A549 (cell line): ENCODE results near the gene NRIP3. TPM values are rescaled to one million over a fixed set of nuclear protein-coding genes. Genes with fewer than 3 reads are reported as not detected.

Experiments used
- ATAC-seq, 2 experiments: fragments of 200-7000 bp in 1 of 2; fragments of >200 bp in 1 of 2; cut with Nextera tagmentation in 1 of 2; cut with Tn5 transposase in 1 of 2; 3 replicates each; pipeline versions ENCODE4 v1.8.0 to v1.9.1; 2018 to 2020; ENCODE audit warnings: mild to moderate bottlenecking in 1 of 2, moderate library complexity in 1 of 2
- CTCF ChIA-PET: fragments of 300-600 bp; sonication (Branson Sonifier 250); formaldehyde crosslinking; extraction: SDS; loops from one replicate; lab custom pipeline; 2021; ENCODE audit warnings: antibody characterized with exemption, inconsistent platforms; lab: Yijun Ruan, JAX
- POLR2A ChIA-PET: fragments of 350-600 bp; formaldehyde crosslinking; extraction: SDS; loops from one replicate; lab custom pipeline; 2021; ENCODE audit warnings: antibody characterized with exemption, inconsistent platforms; lab: Yijun Ruan, JAX
- DNase-seq, 2 experiments: peaks; one replicate each; pipeline versions ENCODE4 v3.0.0 to v3.0.0-alpha.2; 2011 to 2016; ENCODE audit warnings: low read depth in 1 of 2, low spot score in 1 of 2
- FAIRE-seq: peaks from 2 replicates; lab custom pipeline; 2011; peaks lifted over from hg19 to GRCh38; lab: Jason Lieb, UNC
- H3K27ac ChIP-seq, 2 experiments: fragments of >200 bp; sonication (Bioruptor Twin); formaldehyde crosslinking; 3 replicates each; pipeline ENCODE4 v1.5.1; 2016 to 2017
- H3K4me1 ChIP-seq: fragments of >200 bp; sonication (Bioruptor Twin); formaldehyde crosslinking; 3 replicates; pipeline ENCODE4 v1.6.1; 2016
- H3K4me2 ChIP-seq: fragments of >200 bp; sonication (Bioruptor Twin); formaldehyde crosslinking; 3 replicates; pipeline ENCODE4 v1.6.1; 2016
- H3K4me3 ChIP-seq: fragments of >200 bp; sonication (Bioruptor Twin); formaldehyde crosslinking; 3 replicates; pipeline ENCODE4 v1.5.1; 2016
- H3K9me3 ChIP-seq: fragments of >200 bp; sonication (Bioruptor Twin); formaldehyde crosslinking; 3 replicates; pipeline ENCODE4 v1.6.1; 2016
- BHLHE40 ChIP-seq: IDR thresholded peaks from 2 replicates; pipeline ENCODE4 v1.6.1; 2012; ENCODE audit warnings: low read depth, low read length, inconsistent platforms
- CBX2 ChIP-seq: fragments of 200-600 bp; sonication (generic); IDR thresholded peaks from 2 replicates; pipeline ENCODE4 v1.6.1; 2016; ENCODE audit warnings: low read depth, mild to moderate bottlenecking, borderline replicate concordance
- CHD2 ChIP-seq: fragments of 150-350 bp; IDR thresholded peaks from 2 replicates; pipeline ENCODE4 v1.6.1; 2014; ENCODE audit warnings: low read length; ENCODE audit not compliant: partially characterized antibody
- EP300 ChIP-seq, 2 experiments: fragments of >200 bp; sonication (Bioruptor Twin); formaldehyde crosslinking; IDR thresholded peaks; 2 replicates in 1 of 2; 3 replicates in 1 of 2; pipeline ENCODE4 v1.6.1; 2016 to 2017
- ESRRA ChIP-seq: fragments of 150-350 bp; IDR thresholded peaks from 2 replicates; pipeline ENCODE4 v1.6.1; 2014; ENCODE audit warnings: mild to moderate bottlenecking, low read length, borderline replicate concordance
- FOSB ChIP-seq: fragments of 250-450 bp; sonication (Bioruptor Pico); IDR thresholded peaks from 2 replicates; pipeline ENCODE4 v1.5.0; 2020; ENCODE audit warnings: mild to moderate bottlenecking, moderate library complexity
- FOSL2 ChIP-seq, 2 experiments: fragments of 450-650 bp in 1 of 2; fragments of >200 bp in 1 of 2; sonication (Bioruptor Twin) in 1 of 2; formaldehyde crosslinking; IDR thresholded peaks; 2 replicates each; pipeline versions ENCODE4 v1.5.0 to v1.6.1; 2016 to 2020; ENCODE audit warnings: mild to moderate bottlenecking in 1 of 2, moderate library complexity in 1 of 2
- FOXS1 ChIP-seq: fragments of 250-450 bp; sonication (Bioruptor Pico); IDR thresholded peaks from 2 replicates; pipeline ENCODE4 v1.5.0; 2020; ENCODE audit warnings: mild to moderate bottlenecking, moderate library complexity
- HDAC2 ChIP-seq: fragments of 200-600 bp; sonication (generic); IDR thresholded peaks from 2 replicates; pipeline ENCODE4 v1.6.1; 2016
- HEYL ChIP-seq: fragments of 250-450 bp; sonication (Bioruptor Pico); IDR thresholded peaks from 2 replicates; pipeline ENCODE4 v1.8.0; 2021; ENCODE audit warnings: mild to moderate bottlenecking, moderate library complexity
- HOXA7 ChIP-seq: fragments of 250-450 bp; sonication (Bioruptor Pico); IDR thresholded peaks from 2 replicates; pipeline ENCODE4 v1.5.0; 2020; ENCODE audit warnings: mild to moderate bottlenecking, moderate library complexity
- HOXB5 ChIP-seq: fragments of 250-450 bp; sonication (Bioruptor Pico); IDR thresholded peaks from 2 replicates; pipeline ENCODE4 v1.5.0; 2020; ENCODE audit warnings: mild to moderate bottlenecking, moderate library complexity
- JUN ChIP-seq, 2 experiments: fragments of >200 bp; sonication (Bioruptor Twin); formaldehyde crosslinking; IDR thresholded peaks; 2 replicates in 1 of 2; 3 replicates in 1 of 2; pipeline ENCODE4 v1.6.1; 2016 to 2017
- JUNB ChIP-seq: fragments of >200 bp; sonication (Bioruptor Twin); formaldehyde crosslinking; IDR thresholded peaks from 2 replicates; pipeline ENCODE4 v1.6.1; 2016
- KDM5A ChIP-seq: fragments of 200-600 bp; sonication (generic); IDR thresholded peaks from 2 replicates; pipeline ENCODE4 v1.6.1; 2016; ENCODE audit warnings: antibody characterized with exemption, mild to moderate bottlenecking
- MAFK ChIP-seq: fragments of 450-650 bp; IDR thresholded peaks from 2 replicates; pipeline ENCODE4 v1.6.1; 2014; ENCODE audit not compliant: partially characterized antibody
- NPAS2 ChIP-seq: fragments of 250-450 bp; sonication (Bioruptor Pico); IDR thresholded peaks from 2 replicates; pipeline ENCODE4 v1.8.0; 2022; ENCODE audit warnings: mild to moderate bottlenecking, moderate library complexity, borderline replicate concordance
- NR3C1 ChIP-seq: fragments of >200 bp; sonication (Bioruptor Twin); formaldehyde crosslinking; IDR thresholded peaks from 3 replicates; pipeline ENCODE4 v1.6.1; 2017
- TP53 ChIP-seq: fragments of 250-450 bp; sonication (Bioruptor Pico); IDR thresholded peaks from 2 replicates; pipeline ENCODE4 v1.5.0; 2021; ENCODE audit warnings: mild to moderate bottlenecking, moderate library complexity
- ZFP36 ChIP-seq: fragments of 450-650 bp; IDR thresholded peaks from 2 replicates; pipeline ENCODE4 v1.6.1; 2014; ENCODE audit warnings: borderline replicate concordance; ENCODE audit not compliant: partially characterized antibody
- ZSCAN20 ChIP-seq: fragments of 250-450 bp; sonication (Bioruptor Pico); IDR thresholded peaks from 2 replicates; pipeline ENCODE4 v1.8.0; 2022; ENCODE audit warnings: mild to moderate bottlenecking, moderate library complexity
- WGBS: methylation state at CpG from one replicate; pipeline ENCODE4 v1.1.6; 2017; ENCODE audit errors: missing lambda C conversion rate; 5-methylcytosine and 5-hydroxymethylcytosine counted together
- polyA plus RNA-seq, 4 experiments: library from polyadenylated mRNA; depleted of rRNA in 3 of 4; stranded (reverse); fragments of >200 nt; fragmentation: RNase III in 1 of 4; extraction: RNeasy Plus Mini Kit Qiagen cat#74134 plus additional on column Dnase treatment in 1 of 4; gene quantifications; 2 replicates in 3 of 4; 3 replicates in 1 of 4; pipeline ENCODE4 v1.2.3, GENCODE V29; 2011 to 2017
- TF ChIP-seq, protein P1 (sequence below): fragments of >200 bp; sonication (Bioruptor Twin); formaldehyde crosslinking; IDR thresholded peaks from 3 replicates; pipeline ENCODE4 v1.6.1; 2016
- TF ChIP-seq, protein P2 (sequence below): fragments of 450-650 bp; IDR thresholded peaks from 2 replicates; pipeline ENCODE4 v1.6.1; 2014; ENCODE audit warnings: antibody characterized with exemption
- TF ChIP-seq, protein P3 (sequence below): IDR thresholded peaks from 2 replicates; pipeline ENCODE4 v1.6.1; 2012

The NRIP3 gene
- polyA plus RNA-seq, 2 of the 4 experiments (the other 2 are of a cell fraction): 0.49 to 1.0 TPM

DNA sequence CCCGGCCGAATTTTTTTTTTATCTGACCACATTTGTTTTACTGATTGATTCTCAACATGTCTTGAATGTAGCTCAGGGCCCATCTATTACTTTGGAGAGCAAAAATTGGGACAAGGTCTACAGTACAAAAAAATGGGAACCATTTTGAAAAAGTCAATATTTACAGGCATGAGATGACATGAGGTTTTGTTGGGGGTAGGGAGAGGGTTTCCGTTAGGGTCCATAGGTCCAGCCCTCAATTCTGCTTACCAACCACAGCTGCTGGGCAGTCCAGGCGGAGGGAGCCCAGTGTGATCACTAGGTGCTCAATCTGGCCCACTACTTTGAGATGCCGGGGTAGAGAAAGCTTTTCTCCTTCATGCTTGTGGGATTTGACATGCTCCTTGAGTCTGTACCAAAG lies 18.3 kb downstream of the NRIP3 start:
- Histone ChIP-seq H3K4me1 (no peaks in the 10 kb centered on the region), H3K4me3 (no peak overlapping the region), H3K4me2 (no peak overlapping the region), H3K27ac (no peak overlapping the region), H3K9me3 (no peaks in the 10 kb centered on the region)
- DNase-seq (no peak), ATAC-seq (no peak), FAIRE-seq (no peak)
- no peak for TF ChIP-seq ZFP36
- TF ChIP-seq HDAC2: no peak
- no peak for TF ChIP-seq NR3C1
- no peak for TF ChIP-seq ESRRA
- TF ChIP-seq CBX2: no peak
- TF ChIP-seq FOSB (CRISPR knock-in tag): no peak
- TF ChIP-seq EP300 (IDR thresholded peaks at IDR 0.05): no peak
- ChIA-PET CTCF (no interaction called here), POLR2A (no interaction called here)
- WGBS: 59% methylated on average over 5 of the region's 5 CpGs

DNA sequence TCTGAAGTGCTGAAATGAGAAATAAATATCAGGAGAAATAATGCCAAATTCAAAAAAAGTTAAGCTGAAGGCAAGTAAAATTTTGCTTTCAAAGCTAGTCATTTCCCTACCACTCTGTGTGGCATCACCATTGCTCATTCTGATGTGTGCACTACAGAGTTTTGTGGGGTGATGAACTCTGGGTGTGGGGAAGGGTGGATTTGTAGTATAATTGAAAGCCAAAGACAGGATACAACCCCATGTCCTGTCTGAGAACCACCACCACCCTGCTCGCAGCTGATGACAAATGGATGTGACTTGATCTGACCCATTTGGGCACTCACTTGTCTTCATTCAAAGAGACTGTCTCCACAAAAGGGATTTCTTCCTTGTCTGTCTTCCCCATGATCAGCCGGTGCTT lies 20.2 kb downstream of the NRIP3 start:
- Histone ChIP-seq H3K4me2 (no peak overlapping the region), H3K4me3 (no peak overlapping the region), H3K9me3 (no peaks in the 10 kb centered on the region), H3K4me1 (no peaks in the 10 kb centered on the region), H3K27ac (no peak overlapping the region)
- no peak for FAIRE-seq
- WGBS: 78% methylated on average over 2 of the region's 2 CpGs
- TF ChIP-seq, protein P1, sequence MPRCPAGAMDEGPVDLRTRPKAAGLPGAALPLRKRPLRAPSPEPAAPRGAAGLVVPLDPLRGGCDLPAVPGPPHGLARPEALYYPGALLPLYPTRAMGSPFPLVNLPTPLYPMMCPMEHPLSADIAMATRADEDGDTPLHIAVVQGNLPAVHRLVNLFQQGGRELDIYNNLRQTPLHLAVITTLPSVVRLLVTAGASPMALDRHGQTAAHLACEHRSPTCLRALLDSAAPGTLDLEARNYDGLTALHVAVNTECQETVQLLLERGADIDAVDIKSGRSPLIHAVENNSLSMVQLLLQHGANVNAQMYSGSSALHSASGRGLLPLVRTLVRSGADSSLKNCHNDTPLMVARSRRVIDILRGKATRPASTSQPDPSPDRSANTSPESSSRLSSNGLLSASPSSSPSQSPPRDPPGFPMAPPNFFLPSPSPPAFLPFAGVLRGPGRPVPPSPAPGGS: no peak
- TF ChIP-seq ZSCAN20 (no peak), HDAC2 (no peak), HOXA7 (no peak), KDM5A (no peak), TP53 (no peak), BHLHE40 (no peak), JUNB (no peak), FOXS1 (CRISPR knock-in tag) (no peak), FOSL2 (IDR thresholded peaks at IDR 0.05) (no peak), FOSL2 (CRISPR knock-in tag; IDR thresholded peaks at IDR 0.05) (no peak), MAFK (no peak), CHD2 (no peak), JUN (IDR thresholded peaks at IDR 0.05) (no peak), CBX2 (no peak)
- TF ChIP-seq, protein P2, sequence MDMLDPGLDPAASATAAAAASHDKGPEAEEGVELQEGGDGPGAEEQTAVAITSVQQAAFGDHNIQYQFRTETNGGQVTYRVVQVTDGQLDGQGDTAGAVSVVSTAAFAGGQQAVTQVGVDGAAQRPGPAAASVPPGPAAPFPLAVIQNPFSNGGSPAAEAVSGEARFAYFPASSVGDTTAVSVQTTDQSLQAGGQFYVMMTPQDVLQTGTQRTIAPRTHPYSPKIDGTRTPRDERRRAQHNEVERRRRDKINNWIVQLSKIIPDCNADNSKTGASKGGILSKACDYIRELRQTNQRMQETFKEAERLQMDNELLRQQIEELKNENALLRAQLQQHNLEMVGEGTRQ: no peak
- POLR2A ChIA-PET: interaction anchor here (1.0 kb wide), 1 partner anchor 12 kb away, joined by 3 read pairs; no protein-coding TSS in a partner anchor
- DNase-seq: no peak
- CTCF ChIA-PET: interaction anchor here (1.1 kb wide), 1 partner anchor 31 kb away, joined by 3 read pairs; no protein-coding TSS in a partner anchor
- no peak for ATAC-seq

DNA sequence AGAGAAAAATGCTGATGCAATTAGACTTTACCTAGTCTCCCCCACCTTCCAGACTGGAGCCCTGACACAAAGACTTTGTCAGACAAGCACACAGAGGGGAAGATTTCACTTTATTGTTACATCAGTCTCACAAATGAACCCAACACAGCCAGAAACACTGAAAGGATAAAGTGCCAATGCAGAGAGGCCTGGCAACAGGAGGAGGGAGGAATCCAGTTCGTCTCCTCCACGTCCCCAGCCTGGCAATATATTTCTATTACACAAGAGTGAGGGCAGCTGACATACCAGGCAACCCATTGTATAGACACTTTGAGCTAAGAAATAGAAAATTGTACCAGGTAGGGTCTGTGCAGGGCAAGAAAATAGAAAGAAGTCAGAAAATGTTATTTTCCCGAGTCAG lies 23.3 kb downstream of the NRIP3 start:
- no peak for DNase-seq
- POLR2A ChIA-PET: no interaction called here
- no peaks in the 10 kb centered on the region for H3K4me1 ChIP-seq
- H3K4me3 ChIP-seq: no peak overlapping the region
- no peak for FAIRE-seq
- no peak overlapping the region for H3K27ac ChIP-seq
- ATAC-seq: no peak
- WGBS: 67% methylated on average over 3 of the region's 3 CpGs
- TF ChIP-seq NPAS2 (CRISPR knock-in tag) (no peak), JUN (IDR thresholded peaks at IDR 0.05) (no peak), FOSL2 (IDR thresholded peaks at IDR 0.05) (no peak), FOSL2 (CRISPR knock-in tag; IDR thresholded peaks at IDR 0.05) (no peak), HOXB5 (CRISPR knock-in tag) (no peak), HEYL (CRISPR knock-in tag) (no peak)
- TF ChIP-seq, protein P3, sequence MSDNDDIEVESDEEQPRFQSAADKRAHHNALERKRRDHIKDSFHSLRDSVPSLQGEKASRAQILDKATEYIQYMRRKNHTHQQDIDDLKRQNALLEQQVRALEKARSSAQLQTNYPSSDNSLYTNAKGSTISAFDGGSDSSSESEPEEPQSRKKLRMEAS: no peak
- no peaks in the 10 kb centered on the region for H3K9me3 ChIP-seq
- H3K4me2 ChIP-seq: no peak overlapping the region
- CTCF ChIA-PET: interaction anchor here (0.9 to 1.2 kb wide), 2 partner anchors 67 to 717 kb away, joined by 3 read pairs; partner anchors contain the start of gene LMO1
